GM21737 (cell line): Measurements from ENCODE around the gene ZNF750.

ENCODE experiments used
- ATAC-seq: cut with Tn5 transposase; IDR thresholded peaks from one replicate; pipeline ENCODE4 v1.9.1; 2021; ENCODE audit warnings: mild to moderate bottlenecking, moderate library complexity; ENCODE audit not compliant: unreplicated experiment

The ZNF750 gene

DNA sequence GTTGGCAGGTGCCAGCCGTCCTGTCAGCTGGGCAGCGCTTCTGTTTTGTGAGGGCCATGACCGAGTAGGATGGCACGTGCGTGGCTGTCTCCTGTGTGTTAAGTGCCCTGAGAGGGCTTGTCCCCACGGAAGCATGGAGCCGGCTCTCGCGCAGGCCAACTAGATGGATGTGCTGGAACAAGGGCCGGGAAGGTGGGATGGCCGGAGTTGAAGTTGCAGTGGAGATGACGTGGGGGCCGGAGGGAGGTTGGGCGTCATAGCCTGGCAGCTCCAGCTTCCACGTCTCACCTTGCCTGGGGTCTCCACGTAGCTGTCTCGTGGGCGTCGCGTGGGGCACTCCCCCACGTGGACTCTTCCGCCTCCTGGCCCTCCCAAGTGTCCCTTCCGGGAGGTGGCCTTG lies 60.3 kb downstream of the ZNF750 start:
- no peak for ATAC-seq
